ENCODE results near the gene CYP4F3.
A peak's percentile ranks its signal among the peaks of the same experiment; 100 is the strongest.
"Not testable (repeated sequence)": the region's sequence is repeated elsewhere in the genome, so short reads cannot be mapped to it uniquely, and the experiment has no call there.

The CYP4F3 gene

GRCh38 chr19:15671237-15671821, 30.6 kb downstream of the CYP4F3 start:
- DNase-seq = no peak

DNA sequence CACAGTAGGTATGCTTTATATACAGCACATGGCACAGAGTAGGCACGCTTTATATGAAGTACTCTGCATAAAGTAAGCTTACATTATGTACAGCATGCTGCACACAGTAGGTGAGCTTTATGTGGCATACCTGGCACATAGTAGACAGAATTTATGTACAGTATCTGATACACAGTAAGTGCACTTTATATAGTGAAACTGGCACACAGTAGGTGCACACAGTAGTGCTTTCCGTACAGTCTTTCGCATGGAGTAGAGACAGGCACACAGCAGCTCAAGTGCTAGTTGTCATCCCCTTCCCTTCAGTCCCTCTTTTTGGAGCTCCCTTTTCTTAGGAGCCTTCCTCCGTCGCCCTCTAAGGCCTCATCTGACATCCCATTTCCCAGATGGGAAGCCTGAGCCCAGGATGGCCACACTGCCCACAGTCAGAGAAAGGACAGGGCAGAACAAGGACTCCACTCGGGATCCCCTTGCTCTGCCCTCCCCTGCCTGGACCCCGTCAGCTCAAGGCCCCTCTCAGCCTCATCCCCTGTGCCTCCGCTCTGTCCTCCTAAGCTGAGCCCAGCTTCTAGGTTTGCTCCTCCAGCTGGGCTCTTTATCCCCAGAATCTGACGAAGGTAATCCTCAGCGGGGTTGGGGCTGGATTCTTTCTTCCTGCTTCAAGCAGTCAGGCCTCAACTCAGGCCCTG, 31.3 kb downstream of the CYP4F3 start:
- no peak for DNase-seq

DNA sequence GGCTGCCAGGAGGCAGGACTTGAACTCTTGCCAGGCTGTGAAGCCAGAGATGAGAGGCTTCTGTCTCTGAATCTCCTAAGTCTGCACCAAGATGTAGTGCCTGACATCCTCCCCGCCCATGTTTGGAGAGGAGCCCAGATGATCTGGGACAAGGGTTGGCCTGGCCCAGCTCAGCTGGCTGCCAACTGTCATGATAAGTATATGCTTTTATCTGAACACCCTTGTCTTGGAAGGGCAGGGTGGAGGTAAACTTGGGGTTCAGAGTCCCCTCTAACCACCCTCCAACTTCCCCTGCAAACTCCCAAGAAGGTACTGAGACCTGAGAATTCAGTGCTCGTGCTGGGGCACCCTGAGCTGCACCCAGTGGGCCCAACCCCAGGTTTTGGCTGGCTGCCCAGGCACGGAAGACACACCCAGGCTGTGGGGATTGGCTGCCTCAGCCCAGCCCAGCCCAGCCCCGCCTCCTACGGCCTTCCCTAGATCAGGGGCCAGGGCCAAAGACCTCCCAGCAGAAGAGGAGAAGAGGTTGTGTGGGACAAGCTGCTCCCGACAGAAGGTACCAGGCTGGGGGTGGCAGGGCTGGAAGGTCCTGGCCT, 32.0 kb downstream of the CYP4F3 start, which contains the start of gene CYP4F12:
TSS of gene CYP4F12 (plus strand) at position 508 of the 596 bp plus-strand sequence. CDS start 443 bp downstream, outside the sequence.
- DNase-seq = no peak

- no peak for DNase-seq
These were observed 32.5 kb downstream of the CYP4F3 start for GRCh38 chr19:15673176-15673654.

DNA sequence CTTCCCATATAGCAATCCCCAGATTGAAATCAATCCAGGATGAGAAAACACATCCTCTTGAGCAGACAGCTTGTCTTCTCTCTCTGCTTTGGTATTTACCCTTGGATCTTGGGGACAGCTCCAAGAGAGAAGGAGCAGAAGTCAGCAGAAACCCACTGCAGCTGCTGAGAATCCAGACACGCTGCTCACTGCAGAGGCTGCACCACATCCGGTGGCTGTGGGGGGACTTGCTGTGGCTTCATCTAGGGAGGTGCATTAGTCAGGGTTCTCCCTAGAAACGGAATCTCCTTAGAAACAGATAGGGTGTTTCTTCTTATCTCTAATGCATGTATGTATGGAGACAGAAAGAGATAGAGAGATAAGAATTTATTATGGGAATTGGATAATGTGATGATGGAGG, 34.9 kb downstream of the CYP4F3 start:
- no peak for DNase-seq

DNA sequence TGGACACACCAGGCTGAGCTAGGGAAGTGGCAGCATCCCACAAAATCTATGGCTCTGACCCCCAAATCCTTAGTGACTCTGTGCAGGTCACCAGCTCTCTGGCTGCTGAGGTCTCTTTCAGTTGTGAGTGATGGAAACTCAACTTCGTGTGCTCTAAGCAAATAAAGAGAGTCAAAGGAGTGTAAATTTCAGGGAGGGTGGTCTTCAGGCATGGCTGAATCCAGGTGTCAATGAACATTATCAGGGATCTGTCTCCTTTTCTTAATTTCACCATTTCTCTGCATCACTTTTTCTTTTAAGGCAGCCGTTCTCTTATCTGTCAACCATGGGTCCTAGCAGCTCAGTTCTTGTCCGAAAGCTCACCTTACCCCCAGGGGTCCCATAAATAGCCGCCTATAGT, 38.4 kb downstream of the CYP4F3 start:
- DNase-seq = no peak

GRCh38 chr19:15679865-15680264, 39.2 kb downstream of the CYP4F3 start:
- not testable (repeated sequence) for DNase-seq

DNA sequence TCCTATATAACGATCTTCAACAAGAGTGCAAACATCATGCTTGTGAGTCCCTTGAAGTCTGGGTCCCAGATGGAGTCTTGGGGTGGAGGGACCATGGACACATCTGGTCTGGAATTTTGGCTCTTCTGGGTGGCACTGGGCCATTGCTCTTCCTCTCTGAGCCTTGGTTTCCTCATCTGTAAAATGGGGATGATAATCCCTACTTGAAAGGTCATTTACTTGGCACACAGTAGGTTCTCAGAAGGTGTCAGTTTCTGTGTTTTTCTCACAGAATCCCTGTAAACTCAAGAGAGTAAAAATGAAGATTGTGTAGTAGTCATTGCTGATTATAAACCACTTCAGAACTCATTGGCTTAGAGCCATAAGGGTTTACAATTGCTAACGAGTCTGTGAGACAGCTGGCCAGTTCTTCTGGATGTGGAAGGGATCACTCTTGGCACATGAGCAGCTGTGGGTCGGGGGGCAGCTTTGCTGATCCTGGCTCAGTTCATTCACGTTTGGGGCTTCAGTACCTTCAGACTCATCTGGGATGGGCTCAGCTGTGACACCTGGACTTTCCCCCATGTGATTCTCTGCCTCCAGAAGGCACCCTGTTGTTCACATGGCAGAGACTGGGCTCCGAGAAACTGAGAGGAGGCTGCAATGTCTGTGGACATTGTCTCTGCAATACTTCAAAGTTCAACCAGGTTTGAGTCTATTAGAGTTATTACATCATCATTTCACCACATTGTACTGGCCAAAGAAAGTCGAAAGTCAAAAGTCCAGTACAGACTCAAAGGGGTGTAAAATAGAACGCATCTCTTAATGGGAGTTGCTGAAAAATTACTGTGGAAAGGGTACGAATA, 40.0 kb downstream of the CYP4F3 start:
- DNase-seq = no peak

- no peak for DNase-seq
These were observed 42.7 kb downstream of the CYP4F3 start for GRCh38 chr19:15683411-15683810.

DNA sequence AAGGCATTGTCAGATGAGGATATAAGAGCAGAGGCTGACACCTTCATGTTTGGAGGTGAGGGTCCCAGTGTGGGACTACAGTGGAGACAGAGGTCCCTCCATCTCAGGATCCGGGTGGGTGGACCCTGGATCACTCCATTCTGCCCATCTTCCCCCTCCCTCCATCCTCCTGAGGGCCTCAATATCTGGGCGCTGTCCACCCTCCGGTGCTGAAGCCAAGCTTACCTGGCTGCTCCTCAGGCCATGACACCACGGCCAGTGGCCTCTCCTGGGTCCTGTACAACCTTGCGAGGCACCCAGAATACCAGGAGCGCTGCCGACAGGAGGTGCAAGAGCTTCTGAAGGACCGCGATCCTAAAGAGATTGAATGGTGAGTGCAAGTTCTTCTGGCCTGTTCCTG, 44.1 kb downstream of the CYP4F3 start:
- no peak for DNase-seq

- no peak for DNase-seq
These were observed 56.0 kb downstream of the CYP4F3 start for GRCh38 chr19:15696654-15697194.

DNA sequence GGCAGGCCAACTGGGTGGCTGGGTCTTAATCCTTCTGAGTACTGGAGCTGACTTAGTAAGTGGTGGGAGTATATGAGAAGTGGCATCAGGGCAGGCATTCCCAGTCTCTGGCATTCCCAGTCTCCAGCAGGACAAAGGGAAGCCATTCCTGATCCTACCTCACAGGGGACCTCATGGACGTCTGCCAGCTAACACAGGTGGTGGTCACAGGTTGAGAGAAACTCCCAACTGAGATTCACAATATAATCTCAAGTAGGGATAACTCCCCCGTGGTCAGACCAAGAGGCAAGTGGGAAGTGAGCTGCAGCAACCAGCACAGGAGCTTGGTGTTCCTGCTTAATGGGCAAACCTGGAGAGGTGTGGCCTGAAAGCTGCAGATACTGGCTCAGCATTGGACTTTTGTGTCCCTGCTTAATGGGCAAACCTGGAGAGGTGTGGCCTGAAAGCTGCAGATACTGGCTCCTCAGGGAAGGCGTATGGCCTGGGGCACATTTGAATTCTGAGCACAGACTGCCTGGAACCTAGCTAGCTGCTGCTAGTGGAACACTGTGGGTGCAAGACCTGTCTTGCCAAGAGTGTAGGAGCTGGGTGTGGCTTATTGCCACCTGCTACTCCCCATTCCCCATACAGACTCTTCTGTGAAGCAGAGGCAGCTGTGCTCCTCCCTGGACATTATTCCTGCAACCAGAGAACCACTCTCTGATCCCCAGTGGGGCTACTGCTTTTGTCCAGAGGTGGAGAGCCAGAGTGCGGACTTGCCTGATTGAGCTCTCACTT, 61.2 kb downstream of the CYP4F3 start:
- peak; percentile 80 for DNase-seq

- peak; percentile 85 for DNase-seq
These were observed 61.8 kb downstream of the CYP4F3 start for GRCh38 chr19:15702534-15702930.
